ENCODE results near the gene USP6. TPM values are rescaled to one million over a fixed set of nuclear protein-coding genes. Genes with fewer than 3 reads are reported as not detected.
"Not testable (repeated sequence)": the region's sequence is repeated elsewhere in the genome, so short reads cannot be mapped to it uniquely, and the experiment has no call there.

Gene USP6
- polyA plus RNA-seq, 2 donors = 0.02 to 0.04 TPM

DNA sequence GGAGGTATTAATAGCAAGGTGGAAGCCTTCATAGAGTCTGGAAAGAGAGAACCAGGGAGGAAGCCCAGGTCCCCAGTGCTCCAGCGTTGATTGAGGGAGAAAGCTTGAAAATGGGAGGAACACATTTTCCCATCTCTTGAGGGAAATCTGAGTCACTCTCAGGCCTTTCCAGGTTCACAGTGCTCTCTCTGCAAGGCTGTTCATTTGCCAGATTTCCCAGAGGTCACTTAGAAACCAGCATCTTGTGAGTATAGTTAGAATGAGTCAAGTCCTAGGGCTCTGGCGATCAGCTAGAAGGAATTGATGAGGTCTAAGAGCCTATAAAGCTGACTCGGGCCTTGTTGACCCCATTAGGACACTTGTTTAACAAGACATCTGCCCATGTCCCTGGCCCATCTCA is 93.6 kb downstream of the USP6 start:
- Histone ChIP-seq H3K27ac (ENCODE audit: low read depth in 2 of 2, low read length in 1 of 2) (no peak overlapping the region), H3K27me3 (ENCODE audit: control insufficient read depth in 1 of 2, insufficient read depth in 2 of 2, low read length in 2 of 2) (no peaks in the 10 kb centered on the region), H3K4me1 (ENCODE audit: control insufficient read depth in 2 of 2, insufficient read depth in 2 of 2, low read length in 1 of 2) (no peaks in the 10 kb centered on the region), H3K4me3 (ENCODE audit: low read depth in 1 of 2, low read length in 2 of 2) (no peak overlapping the region), H3K9me3 (ENCODE audit: control insufficient read depth in 2 of 2, insufficient read depth in 1 of 2, low read depth in 1 of 2, low read length in 1 of 2) (no peaks in the 10 kb centered on the region), H3K36me3 (ENCODE audit: control insufficient read depth in 2 of 2, insufficient read depth in 2 of 2, low read length in 1 of 2) (peaks cover 0 to 4% of the 10 kb centered on the region in 2 donors)
- 91 to 93% methylated on average over 3 of the region's 3 CpGs for WGBS, 2 donors

DNA sequence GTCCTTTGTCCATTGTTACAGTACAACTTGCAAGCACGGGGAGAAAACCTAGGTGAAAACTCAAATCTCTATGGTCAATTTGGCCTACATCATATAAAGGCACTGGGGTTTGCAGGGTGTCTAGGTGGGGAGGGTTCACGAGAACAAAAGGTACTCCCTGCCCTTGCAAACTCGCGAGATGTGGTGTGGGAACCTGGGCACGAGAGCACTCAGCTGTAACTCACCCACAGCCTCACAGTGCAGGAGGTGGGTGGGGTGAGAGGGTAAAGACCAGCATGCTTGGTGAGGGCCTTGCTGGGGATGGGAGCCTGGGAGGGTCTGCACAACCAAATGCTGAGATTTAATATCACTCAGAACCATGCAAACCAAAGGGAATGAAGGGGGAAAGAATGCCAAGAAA is 94.3 kb downstream of the USP6 start:
- Histone ChIP-seq H3K4me3 (ENCODE audit: low read depth in 1 of 2, low read length in 2 of 2) (no peak overlapping the region), H3K36me3 (ENCODE audit: control insufficient read depth in 2 of 2, insufficient read depth in 2 of 2, low read length in 1 of 2) (peaks cover 0 to 4% of the 10 kb centered on the region in 2 donors), H3K4me1 (ENCODE audit: control insufficient read depth in 2 of 2, insufficient read depth in 2 of 2, low read length in 1 of 2) (no peaks in the 10 kb centered on the region), H3K27ac (ENCODE audit: low read depth in 2 of 2, low read length in 1 of 2) (no peak overlapping the region), H3K27me3 (ENCODE audit: control insufficient read depth in 1 of 2, insufficient read depth in 2 of 2, low read length in 2 of 2) (no peaks in the 10 kb centered on the region), H3K9me3 (ENCODE audit: control insufficient read depth in 2 of 2, insufficient read depth in 1 of 2, low read depth in 1 of 2, low read length in 1 of 2) (no peaks in the 10 kb centered on the region)
- WGBS, 2 donors = 77 to 89% methylated on average over 5 of the region's 5 CpGs

DNA sequence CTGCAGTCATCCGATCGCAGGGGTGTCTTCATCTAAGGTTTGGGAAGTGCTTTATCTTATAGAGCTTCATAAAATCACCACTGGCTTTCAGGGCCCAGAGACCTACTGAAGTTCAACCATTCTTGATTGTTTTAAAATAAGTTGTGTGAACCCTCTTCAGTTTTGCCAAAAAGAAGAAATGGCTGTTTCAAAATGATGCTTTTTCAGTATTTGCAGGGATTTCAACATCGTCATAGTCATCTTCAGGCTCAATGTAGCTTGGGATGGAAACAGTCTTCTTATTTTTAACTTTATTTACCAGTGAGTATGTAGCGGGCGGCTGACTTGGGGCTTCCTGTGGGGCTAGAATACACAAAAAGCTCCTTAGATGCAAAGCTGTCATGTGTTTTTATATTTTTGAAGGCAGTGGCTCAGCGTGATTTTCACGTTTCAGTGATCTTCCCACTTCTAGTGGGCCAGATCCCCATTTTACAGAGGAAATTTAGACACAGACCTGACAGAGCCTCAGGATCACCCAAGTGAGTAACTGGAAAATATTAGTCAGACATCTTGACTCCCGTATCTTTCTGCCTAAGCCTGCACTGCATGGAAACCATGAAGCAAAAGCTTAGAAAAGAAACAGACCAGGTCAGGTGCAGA is 94.9 kb downstream of the USP6 start:
- Histone ChIP-seq H3K4me1 (ENCODE audit: control insufficient read depth in 2 of 2, insufficient read depth in 2 of 2, low read length in 1 of 2) (no peaks in the 10 kb centered on the region), H3K9me3 (ENCODE audit: control insufficient read depth in 2 of 2, insufficient read depth in 1 of 2, low read depth in 1 of 2, low read length in 1 of 2) (no peaks in the 10 kb centered on the region), H3K27ac (ENCODE audit: low read depth in 2 of 2, low read length in 1 of 2) (no peak overlapping the region), H3K36me3 (ENCODE audit: control insufficient read depth in 2 of 2, insufficient read depth in 2 of 2, low read length in 1 of 2) (peaks cover 0 to 4% of the 10 kb centered on the region in 2 donors), H3K4me3 (ENCODE audit: low read depth in 1 of 2, low read length in 2 of 2) (no peak overlapping the region), H3K27me3 (ENCODE audit: control insufficient read depth in 1 of 2, insufficient read depth in 2 of 2, low read length in 2 of 2) (no peaks in the 10 kb centered on the region)
- 89 to 90% methylated on average over 8 of the region's 8 CpGs for WGBS, 2 donors

DNA sequence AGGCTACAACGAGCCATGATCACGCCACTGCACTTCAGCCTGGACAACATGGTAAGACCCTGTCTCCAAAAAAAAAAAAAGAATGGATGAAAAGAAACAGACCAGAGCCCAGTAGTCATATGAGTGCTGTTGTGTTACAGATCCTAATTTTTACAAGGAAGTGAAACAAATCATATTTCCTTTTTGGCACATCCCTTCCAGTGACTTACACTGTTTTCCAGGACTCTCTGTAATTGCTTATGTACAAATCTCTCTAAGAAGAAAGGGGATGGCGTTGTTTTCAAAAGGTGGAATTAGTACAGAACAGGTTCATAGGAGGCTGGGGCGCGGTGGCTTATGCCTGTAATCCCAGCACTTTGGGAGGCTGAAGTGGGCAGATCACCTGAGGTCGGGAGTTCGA is 95.6 kb downstream of the USP6 start:
- 94 to 95% methylated on average over 7 of the region's 7 CpGs for WGBS, 2 donors
- Histone ChIP-seq H3K27ac (ENCODE audit: low read depth in 2 of 2, low read length in 1 of 2) (no peak overlapping the region), H3K4me3 (ENCODE audit: low read depth in 1 of 2, low read length in 2 of 2) (no peak overlapping the region), H3K27me3 (ENCODE audit: control insufficient read depth in 1 of 2, insufficient read depth in 2 of 2, low read length in 2 of 2) (no peaks in the 10 kb centered on the region), H3K36me3 (ENCODE audit: control insufficient read depth in 2 of 2, insufficient read depth in 2 of 2, low read length in 1 of 2) (peaks cover 0 to 4% of the 10 kb centered on the region in 2 donors), H3K9me3 (ENCODE audit: control insufficient read depth in 2 of 2, insufficient read depth in 1 of 2, low read depth in 1 of 2, low read length in 1 of 2) (no peaks in the 10 kb centered on the region), H3K4me1 (ENCODE audit: control insufficient read depth in 2 of 2, insufficient read depth in 2 of 2, low read length in 1 of 2) (no peaks in the 10 kb centered on the region)

DNA sequence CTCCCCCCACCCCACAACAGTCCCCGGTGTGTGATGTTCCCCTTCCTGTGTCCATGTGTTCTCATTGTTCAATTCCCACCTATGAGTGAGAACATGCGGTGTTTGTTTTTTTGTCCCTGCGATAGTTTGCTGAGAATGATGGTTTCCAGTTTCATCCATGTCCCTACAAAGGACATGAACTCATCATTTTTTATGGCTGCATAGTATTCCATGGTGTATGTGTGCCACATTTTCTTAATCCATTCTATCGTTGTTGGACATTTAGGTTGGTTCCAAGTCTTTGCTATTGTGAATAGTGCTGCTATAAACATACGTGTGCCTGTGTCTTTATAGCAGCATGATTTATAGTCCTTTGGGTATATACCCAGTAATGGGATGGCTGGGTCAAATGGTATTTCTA is 101.7 kb downstream of the USP6 start:
- H3K9me3 ChIP-seq (ENCODE audit: control insufficient read depth in 2 of 2, insufficient read depth in 1 of 2, low read depth in 1 of 2, low read length in 1 of 2); H3K4me3 ChIP-seq (ENCODE audit: low read depth in 1 of 2, low read length in 2 of 2); H3K4me1 ChIP-seq (ENCODE audit: control insufficient read depth in 2 of 2, insufficient read depth in 2 of 2, low read length in 1 of 2); H3K27me3 ChIP-seq (ENCODE audit: control insufficient read depth in 1 of 2, insufficient read depth in 2 of 2, low read length in 2 of 2); H3K36me3 ChIP-seq (ENCODE audit: control insufficient read depth in 2 of 2, insufficient read depth in 2 of 2, low read length in 1 of 2); H3K27ac ChIP-seq (ENCODE audit: low read depth in 2 of 2, low read length in 1 of 2): not testable (repeated sequence)
- 96 to 98% methylated on average over 2 to 4 of the region's 5 CpGs for WGBS, 2 donors

DNA sequence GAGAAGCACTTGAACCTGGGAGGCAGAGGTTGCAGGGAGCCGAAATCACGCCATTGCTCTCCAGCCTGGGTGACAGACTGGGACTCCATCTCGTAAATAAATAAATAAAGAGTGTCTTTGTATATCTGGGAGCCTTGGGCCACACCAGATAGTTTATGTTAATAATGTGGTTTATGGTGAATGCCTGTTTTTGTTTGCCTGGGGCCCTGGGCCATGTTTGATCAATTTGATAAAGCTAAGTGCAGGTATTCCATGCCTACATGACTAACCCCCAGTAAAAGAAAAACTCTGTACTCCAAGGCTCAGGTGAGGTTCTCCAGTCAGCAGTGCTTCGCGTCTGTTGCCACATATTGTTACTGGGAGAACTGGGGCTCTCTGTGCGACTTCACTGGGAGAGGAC is 103.7 kb downstream of the USP6 start:
- H3K4me3 ChIP-seq (ENCODE audit: low read depth in 1 of 2, low read length in 2 of 2) = no peak overlapping the region
- no peaks in the 10 kb centered on the region for H3K4me1 ChIP-seq (ENCODE audit: control insufficient read depth in 2 of 2, insufficient read depth in 2 of 2, low read length in 1 of 2)
- H3K27me3 ChIP-seq (ENCODE audit: control insufficient read depth in 1 of 2, insufficient read depth in 2 of 2, low read length in 2 of 2) = no peaks in the 10 kb centered on the region
- 94 to 95% methylated on average over 6 of the region's 6 CpGs for WGBS, 2 donors
- H3K9me3 ChIP-seq (ENCODE audit: control insufficient read depth in 2 of 2, insufficient read depth in 1 of 2, low read depth in 1 of 2, low read length in 1 of 2) = no peaks in the 10 kb centered on the region
- H3K36me3 ChIP-seq (ENCODE audit: control insufficient read depth in 2 of 2, insufficient read depth in 2 of 2, low read length in 1 of 2) = peaks cover 0 to 2% of the 10 kb centered on the region in 2 donors
- no peak overlapping the region for H3K27ac ChIP-seq (ENCODE audit: low read depth in 2 of 2, low read length in 1 of 2)

DNA sequence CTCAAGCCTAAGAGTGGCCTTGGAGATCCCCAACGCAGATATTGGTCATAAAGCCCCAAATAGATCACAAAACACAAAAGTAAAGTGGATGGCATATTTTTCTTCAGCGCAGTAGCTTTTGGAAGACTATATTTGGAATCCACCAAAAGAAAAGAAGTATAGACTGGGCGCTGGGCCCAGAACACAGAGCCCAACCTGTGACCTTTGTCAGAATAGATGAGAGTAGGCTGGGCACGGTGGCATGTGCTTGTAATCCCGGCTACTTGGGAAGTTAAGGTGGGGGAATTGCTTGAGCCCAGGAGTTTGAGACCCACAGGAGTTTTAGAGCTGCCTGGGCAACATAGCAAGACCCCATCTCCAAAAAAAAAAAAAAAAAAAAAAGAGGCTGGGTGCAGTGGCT is 104.2 kb downstream of the USP6 start:
- Histone ChIP-seq H3K27me3 (ENCODE audit: control insufficient read depth in 1 of 2, insufficient read depth in 2 of 2, low read length in 2 of 2) (no peaks in the 10 kb centered on the region), H3K9me3 (ENCODE audit: control insufficient read depth in 2 of 2, insufficient read depth in 1 of 2, low read depth in 1 of 2, low read length in 1 of 2) (no peaks in the 10 kb centered on the region), H3K4me3 (ENCODE audit: low read depth in 1 of 2, low read length in 2 of 2) (no peak overlapping the region), H3K36me3 (ENCODE audit: control insufficient read depth in 2 of 2, insufficient read depth in 2 of 2, low read length in 1 of 2) (peaks cover 0 to 2% of the 10 kb centered on the region in 2 donors), H3K27ac (ENCODE audit: low read depth in 2 of 2, low read length in 1 of 2) (no peak overlapping the region), H3K4me1 (ENCODE audit: control insufficient read depth in 2 of 2, insufficient read depth in 2 of 2, low read length in 1 of 2) (no peaks in the 10 kb centered on the region)
- WGBS, 2 donors = 81 to 84% methylated on average over 5 of the region's 5 CpGs

DNA sequence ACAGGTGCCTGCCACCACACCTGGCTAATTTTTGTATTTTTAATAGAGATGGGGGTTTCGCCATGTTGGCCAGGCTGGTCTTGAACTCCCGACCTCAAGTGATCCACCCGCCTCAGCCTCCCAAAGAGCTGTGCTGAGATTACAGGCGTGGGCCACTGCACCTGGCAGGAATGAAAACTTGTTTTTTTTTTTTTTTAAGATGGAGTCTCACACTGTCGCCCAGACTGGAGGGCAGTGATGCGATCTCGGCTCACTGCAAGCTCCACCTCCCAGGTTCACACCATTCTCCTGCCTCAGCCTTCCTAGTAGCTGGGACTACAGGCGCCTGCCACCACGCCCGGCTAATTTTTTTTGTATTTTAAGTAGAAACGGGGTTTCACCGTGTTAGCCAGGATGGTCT is 106.1 kb downstream of the USP6 start:
- H3K4me3 ChIP-seq (ENCODE audit: low read depth in 1 of 2, low read length in 2 of 2); H3K36me3 ChIP-seq (ENCODE audit: control insufficient read depth in 2 of 2, insufficient read depth in 2 of 2, low read length in 1 of 2); H3K27ac ChIP-seq (ENCODE audit: low read depth in 2 of 2, low read length in 1 of 2); H3K4me1 ChIP-seq (ENCODE audit: control insufficient read depth in 2 of 2, insufficient read depth in 2 of 2, low read length in 1 of 2); H3K9me3 ChIP-seq (ENCODE audit: control insufficient read depth in 2 of 2, insufficient read depth in 1 of 2, low read depth in 1 of 2, low read length in 1 of 2); H3K27me3 ChIP-seq (ENCODE audit: control insufficient read depth in 1 of 2, insufficient read depth in 2 of 2, low read length in 2 of 2): not testable (repeated sequence)
- WGBS, 2 donors = 90 to 93% methylated on average over 12 of the region's 12 CpGs

Other genes with a start within 250 kb of the USP6 start
- under 1 TPM; 0.58 to 0.71 TPM for gene C17orf107, start 216.5 kb upstream of the USP6 start, polyA plus RNA-seq
- under 1 TPM; 0.16 to 0.47 TPM for gene CHRNE, start 212.9 kb upstream of the USP6 start, polyA plus RNA-seq
- under 1 TPM; 0.02 to 0.12 TPM for gene GP1BA, start 183.8 kb upstream of the USP6 start, polyA plus RNA-seq
- gene SLC25A11, start 176.0 kb upstream of the USP6 start, polyA plus RNA-seq = 10 to 100 TPM; 18.3 to 43.4 TPM
- gene RNF167, start 175.8 kb upstream of the USP6 start, polyA plus RNA-seq = 100 to 1,000 TPM in 1 of 2 donors, 10 to 100 TPM in 1; 79.5 to 149 TPM
- 100 to 1,000 TPM; 371 to 761 TPM for gene PFN1, start 167.5 kb upstream of the USP6 start, polyA plus RNA-seq
- 10 to 100 TPM in 1 of 2 donors, 1 to 10 TPM in 1; 1.7 to 10.8 TPM for gene ENO3, start 164.9 kb upstream of the USP6 start, polyA plus RNA-seq
- 10 to 100 TPM; 48.9 to 56.4 TPM for gene SPAG7, start 148.2 kb upstream of the USP6 start, polyA plus RNA-seq
- gene CAMTA2, start 128.4 kb upstream of the USP6 start, polyA plus RNA-seq = 10 to 100 TPM; 26.3 to 50.8 TPM
- 1 to 10 TPM in 1 of 2 donors, under 1 TPM in 1; 0.67 to 1.2 TPM for gene INCA1, start 118.5 kb upstream of the USP6 start, polyA plus RNA-seq
- 10 to 100 TPM; 64.7 to 71.6 TPM for gene KIF1C, start 118.1 kb upstream of the USP6 start, polyA plus RNA-seq
- gene SLC52A1, start 80.6 kb upstream of the USP6 start, polyA plus RNA-seq = 1 to 10 TPM in 1 of 2 donors, under 1 TPM in 1; 0.92 to 3.1 TPM
- 1 to 10 TPM; 1.5 to 1.8 TPM for gene ZFP3, start 37.6 kb upstream of the USP6 start, polyA plus RNA-seq
- gene ZNF232, start 4.2 kb upstream of the USP6 start, polyA plus RNA-seq = 1 to 10 TPM; 4.3 to 5.8 TPM
- 1 to 10 TPM in 1 of 2 donors, under 1 TPM in 1; 0.86 to 1.7 TPM for gene ZNF594, start 75.8 kb downstream of the USP6 start, polyA plus RNA-seq
- gene SCIMP, start 118.8 kb downstream of the USP6 start, polyA plus RNA-seq = under 1 TPM; 0.18 to 0.29 TPM
- 1 to 10 TPM; 8.8 to 9.0 TPM for gene RABEP1, start 166.3 kb downstream of the USP6 start, polyA plus RNA-seq